Kidney (tissue), 14 donors: ENCODE results near the gene TMEM51. TPM values are rescaled to one million over a fixed set of nuclear protein-coding genes. Genes with fewer than 3 reads are reported as not detected.

Source experiments
- DNase-seq, 5 donors: peaks; one replicate each; pipeline ENCODE4 v3.0.0-alpha.2; 2013 to 2020
- FAIRE-seq: peaks from 2 replicates; lab custom pipeline; 2012; peaks lifted over from hg19 to GRCh38; lab: Jason Lieb, UNC
- H3K27ac ChIP-seq, 2 donors: one replicate each; pipeline ENCODE4 v1.7.0; 2013; ENCODE audit warnings: low read depth in 2 of 2, low read length in 2 of 2, inconsistent platforms in 1 of 2
- H3K27me3 ChIP-seq: one replicate; pipeline ENCODE4 v1.7.1; 2013; ENCODE audit warnings: low read length, inconsistent platforms; ENCODE audit not compliant: control insufficient read depth, insufficient read depth
- H3K36me3 ChIP-seq, 3 donors: one replicate each; pipeline versions ENCODE4 v1.7.0 to v1.7.1; 2013; ENCODE audit warnings: low read length in 3 of 3, control low read depth in 1 of 3, inconsistent platforms in 1 of 3; ENCODE audit not compliant: insufficient read depth in 3 of 3, control insufficient read depth in 2 of 3
- H3K4me1 ChIP-seq, 3 donors: one replicate each; pipeline versions ENCODE4 v1.7.0 to v1.7.1; 2013; ENCODE audit warnings: low read length in 3 of 3, inconsistent platforms in 1 of 3, low read depth in 1 of 3; ENCODE audit not compliant: control insufficient read depth in 2 of 3, insufficient read depth in 2 of 3
- H3K4me3 ChIP-seq, 3 donors: one replicate each; pipeline versions ENCODE4 v1.7.0 to v1.8.1; 2013; ENCODE audit warnings: low read length in 3 of 3, control low read depth in 1 of 3, inconsistent platforms in 1 of 3
- H3K9ac ChIP-seq, 3 donors: one replicate each; pipeline versions ENCODE4 v1.7.0 to v1.7.1; 2013; ENCODE audit warnings: low read length in 3 of 3, control low read depth in 1 of 3, inconsistent platforms in 1 of 3
- H3K9me3 ChIP-seq, 3 donors: one replicate each; pipeline versions ENCODE4 v1.7.0 to v1.7.1; 2013; ENCODE audit warnings: low read length in 3 of 3, control low read depth in 1 of 3, inconsistent platforms in 1 of 3; ENCODE audit not compliant: control insufficient read depth in 2 of 3, insufficient read depth in 1 of 3
- intact Hi-C: fragments of 100-400 bp; cut with DNase I; formaldehyde crosslinking; loops from one replicate; pipeline ENCODE4 v1.11.1; 2022
- polyA plus RNA-seq: library from polyadenylated mRNA; stranded (reverse); fragments of 350-450 nt; fragmentation: Illumina TruSeq; extraction: RNeasy Lipid Tissue Mini Kit (QIAGEN cat#74804); gene quantifications from one replicate; pipeline ENCODE4 v1.2.3, GENCODE V29; 2014; ENCODE audit warnings: low read depth, low replicate concordance; ENCODE audit not compliant: insufficient read depth
- total RNA-seq: library from RNA; stranded (reverse); fragmentation: NEBNext Ultra II Directional; extraction: Animal tissue kit (Norgen Biotek cat#: 25700); gene quantifications from one replicate; pipeline ENCODE4 v1.2.1, GENCODE V29; 2021
- TF ChIP-seq, protein P1 (sequence below): IDR thresholded peaks from 3 replicates; pipeline ENCODE4 v1.5.1; 2012; ENCODE audit warnings: mild to moderate bottlenecking, moderate library complexity, borderline replicate concordance; ENCODE audit not compliant: insufficient read depth; ENCODE audit errors: extremely low read depth
- donor health status: control.
- donor health status: control.
- donor health status: control.
- donor health status: control.
- donor health status: control.
- donor health status: DM: yes; HTN: yes; CAD: no.
- donor health status: Normal renal cell carcinoma (clear cell type).

TMEM51 gene
- total and polyA plus RNA-seq, 2 donors from 2014 or later, result 38.1 to 48.4 TPM

GRCh38 chr1:15212954-15213291 is 59.4 kb downstream of the TMEM51 start:
- DNase-seq (no peak), FAIRE-seq (no peak)
- H3K9me3 ChIP-seq, result no peaks in the 10 kb centered on the region
- peaks cover 2 to 10% (median 4%) of the 10 kb centered on the region in 3 donors for H3K36me3 ChIP-seq
- TF ChIP-seq, protein P1, sequence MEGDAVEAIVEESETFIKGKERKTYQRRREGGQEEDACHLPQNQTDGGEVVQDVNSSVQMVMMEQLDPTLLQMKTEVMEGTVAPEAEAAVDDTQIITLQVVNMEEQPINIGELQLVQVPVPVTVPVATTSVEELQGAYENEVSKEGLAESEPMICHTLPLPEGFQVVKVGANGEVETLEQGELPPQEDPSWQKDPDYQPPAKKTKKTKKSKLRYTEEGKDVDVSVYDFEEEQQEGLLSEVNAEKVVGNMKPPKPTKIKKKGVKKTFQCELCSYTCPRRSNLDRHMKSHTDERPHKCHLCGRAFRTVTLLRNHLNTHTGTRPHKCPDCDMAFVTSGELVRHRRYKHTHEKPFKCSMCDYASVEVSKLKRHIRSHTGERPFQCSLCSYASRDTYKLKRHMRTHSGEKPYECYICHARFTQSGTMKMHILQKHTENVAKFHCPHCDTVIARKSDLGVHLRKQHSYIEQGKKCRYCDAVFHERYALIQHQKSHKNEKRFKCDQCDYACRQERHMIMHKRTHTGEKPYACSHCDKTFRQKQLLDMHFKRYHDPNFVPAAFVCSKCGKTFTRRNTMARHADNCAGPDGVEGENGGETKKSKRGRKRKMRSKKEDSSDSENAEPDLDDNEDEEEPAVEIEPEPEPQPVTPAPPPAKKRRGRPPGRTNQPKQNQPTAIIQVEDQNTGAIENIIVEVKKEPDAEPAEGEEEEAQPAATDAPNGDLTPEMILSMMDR, result no peak
- peak overlapping the region in 1 of 3 donors; percentile 5 for H3K9ac ChIP-seq
- intact Hi-C loops, result no loop called here
- H3K4me3 ChIP-seq, result no peak overlapping the region
- H3K27me3 ChIP-seq, result no peaks in the 10 kb centered on the region
- peak overlapping the region in 1 of 2 donors; percentile 26 for H3K27ac ChIP-seq
- H3K4me1 ChIP-seq, result peaks cover 9 to 35% (median 32%) of the 10 kb centered on the region in 3 donors

DNA sequence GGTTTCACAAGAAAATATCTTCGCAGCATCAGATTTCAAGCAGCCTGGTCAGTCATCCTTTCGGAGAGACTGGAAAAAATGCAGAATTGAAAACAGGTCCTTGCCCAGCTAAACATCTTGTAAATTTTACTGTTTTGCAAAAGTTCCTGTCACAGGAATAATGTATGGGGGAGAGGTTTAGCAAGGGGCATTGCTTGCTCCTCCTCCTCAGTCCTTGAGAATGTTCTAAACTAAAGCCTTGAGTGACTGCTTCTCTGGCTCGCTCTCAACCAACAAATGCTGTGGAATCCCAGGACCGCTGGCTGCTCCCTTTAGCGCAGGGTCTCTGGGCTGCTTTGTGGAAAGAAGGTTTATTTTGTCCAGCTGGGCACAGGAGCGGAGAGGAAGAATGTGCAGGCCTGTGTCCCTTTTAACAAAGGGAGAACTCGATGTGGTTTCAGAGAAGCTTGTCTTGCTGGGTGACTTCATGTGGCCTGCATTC is 59.8 kb downstream of the TMEM51 start:
- peak overlapping the region; percentile 26 to 50 for H3K27ac ChIP-seq
- DNase-seq, result peak in 3 of 5 donors; percentile 61 to 87 (median 68)
- H3K4me1 ChIP-seq, result peaks cover 9 to 32% (median 30%) of the 10 kb centered on the region in 3 donors

DNA sequence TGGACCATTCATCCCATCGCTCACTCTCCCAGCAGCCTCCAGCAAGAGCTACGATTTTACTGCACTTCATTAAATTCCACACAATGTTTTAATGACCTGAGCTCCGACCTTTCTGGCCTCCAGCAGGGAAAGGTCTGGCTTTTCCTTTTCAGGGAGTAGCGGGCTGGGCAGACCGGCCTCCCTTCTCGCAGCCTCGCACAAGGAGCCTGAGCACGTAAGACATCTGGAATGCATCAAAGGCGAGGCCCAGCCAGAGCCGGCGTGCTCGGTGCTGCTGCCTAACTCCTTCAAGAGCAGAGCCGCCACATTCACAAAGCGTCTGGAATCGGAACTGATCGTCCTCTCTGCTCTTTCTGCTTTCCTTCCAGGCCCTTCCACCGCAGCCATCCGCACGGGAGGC is 61.0 kb downstream of the TMEM51 start:
- H3K4me3 ChIP-seq, result no peak overlapping the region
- H3K36me3 ChIP-seq, result peaks cover 2 to 15% (median 4%) of the 10 kb centered on the region in 3 donors
- H3K4me1 ChIP-seq, result peaks cover 9 to 35% (median 32%) of the 10 kb centered on the region in 3 donors
- intact Hi-C loops, result no loop called here
- FAIRE-seq (no peak), DNase-seq (peak; percentile 86 to 95 (median 90))
- H3K27ac ChIP-seq, result peak overlapping the region; percentile 63
- H3K9ac ChIP-seq, result peak overlapping the region in 1 of 3 donors; percentile 28
- TF ChIP-seq, protein P1, result no peak
- H3K27me3 ChIP-seq, result no peaks in the 10 kb centered on the region
- H3K9me3 ChIP-seq, result no peaks in the 10 kb centered on the region

More for the DNA sequence above, 59.8 kb downstream of the TMEM51 start:
- no peak overlapping the region for H3K4me3 ChIP-seq
- FAIRE-seq, result no peak
- H3K36me3 ChIP-seq, result peaks cover 2 to 10% (median 4%) of the 10 kb centered on the region in 3 donors
- TF ChIP-seq, protein P1, result no peak
- no peaks in the 10 kb centered on the region for H3K9me3 ChIP-seq
- intact Hi-C loops, result no loop called here
- no peaks in the 10 kb centered on the region for H3K27me3 ChIP-seq
- peak overlapping the region in 1 of 3 donors; percentile 41 for H3K9ac ChIP-seq
